HG02610 (cell line): ENCODE measurements around the gene DBT.
"Not testable (repeated sequence)": the region's sequence is repeated elsewhere in the genome, so short reads cannot be mapped to it uniquely, and the experiment has no call there.

ENCODE experiments used
- ATAC-seq: cut with Tn5 transposase; IDR thresholded peaks from one replicate; pipeline ENCODE4 v1.9.1; 2021; ENCODE audit warnings: mild to moderate bottlenecking, moderate library complexity; ENCODE audit not compliant: unreplicated experiment

Gene DBT

DNA sequence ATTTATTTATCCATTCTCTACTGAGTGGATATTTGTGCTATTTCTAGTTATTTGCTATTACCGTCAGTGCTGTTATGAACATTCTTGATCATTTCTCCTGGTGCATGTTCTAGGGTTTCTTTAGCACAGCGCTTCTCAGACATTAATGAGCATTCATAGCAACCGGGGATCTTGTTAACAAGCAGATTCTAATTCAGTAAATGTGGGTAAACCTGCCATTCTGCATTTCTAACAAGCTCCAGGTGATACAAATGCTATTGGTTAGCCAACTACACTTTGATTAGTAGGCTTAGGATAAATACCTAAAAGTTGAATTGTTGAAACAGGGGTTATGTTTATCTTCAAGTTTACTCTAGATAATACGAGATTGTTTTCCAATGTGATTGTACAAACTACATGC, 3.3 kb upstream of the DBT start:
- ATAC-seq: no peak

DNA sequence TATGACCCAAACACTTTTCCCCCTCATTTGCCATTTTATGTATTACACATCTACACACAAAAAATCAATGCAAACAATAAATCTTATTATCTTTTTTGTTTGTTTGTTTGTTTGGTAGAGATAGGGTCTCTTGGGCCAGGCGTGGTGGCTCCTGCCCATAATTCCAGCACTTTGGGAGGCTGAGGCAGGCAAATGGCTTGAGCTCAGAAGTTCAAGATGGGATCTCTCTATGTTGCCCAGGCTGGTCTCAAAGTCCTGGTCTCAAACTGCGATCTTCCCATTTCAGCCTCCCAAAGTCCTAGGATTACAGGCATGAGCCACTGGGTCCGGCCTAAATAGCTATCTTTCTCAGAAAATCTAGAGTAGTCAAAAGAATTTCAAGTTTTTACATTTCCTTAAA, 1.2 kb upstream of the DBT start:
- no peak for ATAC-seq

DNA sequence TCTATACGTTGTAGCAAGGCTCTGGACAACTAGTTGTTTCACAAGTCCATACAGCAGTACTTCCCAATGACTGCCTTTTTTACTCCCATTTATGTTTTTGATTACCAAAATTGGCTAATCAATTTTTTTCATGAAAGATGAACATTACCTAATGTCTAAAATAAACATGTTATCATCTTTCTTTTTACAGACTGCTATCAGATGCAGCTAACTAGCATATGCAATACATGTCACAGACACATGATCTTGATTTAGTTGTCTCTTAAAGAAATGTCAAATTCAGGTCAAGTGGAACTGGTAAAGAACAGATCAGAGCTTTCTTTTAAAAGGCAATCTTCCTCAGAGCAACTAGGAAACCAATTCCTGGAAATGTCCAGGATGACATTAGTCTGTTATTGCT, 630 bp upstream of the DBT start:
- no peak for ATAC-seq

DNA sequence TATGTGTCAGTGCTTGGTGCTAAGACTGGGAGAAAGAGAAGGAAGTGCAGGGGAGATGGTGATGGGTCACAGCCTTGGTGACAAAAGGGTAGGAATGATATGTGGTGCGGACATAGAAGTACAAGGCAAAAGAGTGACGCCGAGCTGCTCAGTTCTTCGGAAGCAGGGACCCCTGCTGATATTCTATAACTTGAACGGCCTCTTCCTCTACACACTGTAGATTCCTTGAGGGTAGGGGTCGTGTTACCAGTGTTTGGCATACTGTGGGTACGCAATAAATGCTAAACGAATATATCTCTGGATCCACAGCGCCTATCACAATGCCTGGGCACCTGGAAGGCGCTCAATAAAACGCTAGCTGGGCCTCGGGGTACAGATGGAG, 488 bp downstream of the DBT start:
- ATAC-seq: no peak

DNA sequence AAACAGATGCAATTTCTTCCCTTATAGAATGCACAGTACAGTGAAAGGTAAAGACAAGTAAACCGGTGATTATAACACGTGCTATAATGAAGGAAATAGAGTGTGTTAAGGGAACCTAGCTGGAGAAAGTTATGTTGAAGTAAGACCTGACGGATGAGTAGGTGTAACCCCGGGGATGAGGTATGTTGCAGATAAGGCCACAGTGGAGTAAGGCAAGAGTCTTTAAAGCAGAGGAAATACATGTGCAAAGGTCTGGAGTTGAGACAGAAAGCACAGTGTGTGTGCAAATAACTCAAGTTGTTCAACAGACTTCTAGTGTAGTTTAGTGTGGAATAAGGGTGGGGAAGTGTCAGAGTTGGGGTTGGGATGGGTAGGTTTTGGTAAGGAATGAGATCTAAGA, 2.9 kb downstream of the DBT start:
- ATAC-seq: no peak

DNA sequence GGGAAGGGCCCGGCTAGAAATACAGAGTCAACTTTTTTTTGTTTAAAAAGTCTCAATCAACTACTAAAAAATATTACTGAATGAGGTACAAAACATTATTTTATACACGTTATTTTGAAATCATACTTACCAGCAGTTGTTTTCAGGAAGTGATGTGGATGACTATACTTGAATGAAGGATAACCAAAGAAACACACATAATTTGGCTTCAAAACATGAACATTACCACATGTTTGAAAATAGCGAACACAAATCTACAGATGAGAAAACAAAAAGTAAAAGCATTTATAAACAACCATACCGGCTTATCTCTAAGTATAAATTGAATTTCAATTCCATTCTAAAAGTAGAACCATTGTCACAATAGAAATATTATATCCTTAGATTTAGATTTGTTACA, 9.0 kb downstream of the DBT start:
- ATAC-seq: no peak

DNA sequence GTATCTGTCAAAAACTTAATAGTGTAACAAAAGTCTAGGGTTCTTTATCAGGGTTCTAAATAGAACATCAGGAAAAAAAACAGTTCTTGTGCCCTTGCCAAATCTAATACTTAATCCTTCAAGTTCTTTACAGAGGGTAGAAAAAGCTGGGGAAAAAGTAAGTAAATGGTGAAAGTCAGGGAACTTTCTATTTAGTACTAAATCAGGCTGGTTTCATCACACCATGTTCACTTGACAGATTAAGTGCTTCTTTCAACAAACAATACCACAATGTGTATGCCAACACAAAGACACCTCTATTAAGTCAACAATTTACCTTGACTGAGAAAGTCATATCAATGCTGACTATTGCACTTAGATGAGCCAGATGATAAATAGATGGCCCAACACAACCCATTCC, 9.7 kb downstream of the DBT start:
- ATAC-seq: no peak

DNA sequence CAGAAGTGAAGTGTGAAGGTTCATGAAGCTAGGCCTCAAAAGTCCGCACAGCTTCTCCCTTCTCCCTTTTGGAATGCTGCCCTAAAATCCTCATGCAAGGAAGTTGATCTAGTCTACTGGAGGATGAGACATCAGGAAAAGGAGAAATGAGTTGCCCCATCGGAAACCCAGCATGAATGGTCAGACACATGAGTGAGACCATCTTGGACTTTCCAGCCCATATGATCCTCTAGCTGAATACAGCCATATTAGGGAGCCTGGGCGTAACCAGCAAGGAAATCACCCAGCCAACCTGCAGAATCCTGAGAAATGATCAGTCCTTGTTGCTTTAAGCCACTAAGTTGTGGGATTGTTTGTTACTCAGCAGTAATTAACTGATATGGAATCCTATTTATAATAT, 12.5 kb downstream of the DBT start:
- ATAC-seq: no peak

DNA sequence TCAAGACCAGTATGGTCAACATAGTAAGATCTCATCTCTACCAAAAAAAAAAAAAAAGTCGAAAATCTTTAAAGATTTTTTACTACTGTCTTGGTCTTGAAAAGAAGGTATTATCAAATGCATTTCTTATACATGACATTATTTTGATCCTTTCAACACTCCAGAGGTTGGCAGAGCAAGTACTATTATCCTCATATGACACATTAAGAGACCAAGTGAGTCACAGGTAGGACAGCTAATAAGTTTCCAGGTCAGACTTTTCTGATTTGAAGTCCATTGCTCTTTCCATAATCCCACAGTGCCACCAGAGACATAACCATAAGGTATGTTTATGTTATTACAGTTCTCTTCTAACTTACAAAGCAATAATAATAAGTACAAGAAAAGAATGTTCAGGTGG, 15.2 kb downstream of the DBT start:
- ATAC-seq: no peak

DNA sequence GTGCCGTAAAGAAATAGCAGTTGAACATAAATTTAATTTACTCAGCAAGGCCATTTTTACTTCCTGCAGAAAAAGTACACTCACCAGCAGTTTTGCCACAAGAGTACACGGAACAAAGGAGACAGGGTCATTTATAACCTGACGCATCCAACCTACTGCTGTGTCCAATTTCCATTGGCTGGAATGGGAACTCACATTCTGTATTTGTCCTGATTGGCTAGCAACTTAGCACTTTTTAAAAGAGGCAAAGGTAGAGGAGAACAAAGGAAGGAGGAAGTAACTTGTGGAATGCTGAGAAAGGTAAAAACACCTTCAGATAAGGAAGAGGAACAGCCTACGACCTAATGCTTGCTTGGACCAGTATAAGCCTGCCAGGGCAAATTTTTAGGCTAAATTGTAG, 16.1 kb downstream of the DBT start:
- ATAC-seq: not testable (repeated sequence)

DNA sequence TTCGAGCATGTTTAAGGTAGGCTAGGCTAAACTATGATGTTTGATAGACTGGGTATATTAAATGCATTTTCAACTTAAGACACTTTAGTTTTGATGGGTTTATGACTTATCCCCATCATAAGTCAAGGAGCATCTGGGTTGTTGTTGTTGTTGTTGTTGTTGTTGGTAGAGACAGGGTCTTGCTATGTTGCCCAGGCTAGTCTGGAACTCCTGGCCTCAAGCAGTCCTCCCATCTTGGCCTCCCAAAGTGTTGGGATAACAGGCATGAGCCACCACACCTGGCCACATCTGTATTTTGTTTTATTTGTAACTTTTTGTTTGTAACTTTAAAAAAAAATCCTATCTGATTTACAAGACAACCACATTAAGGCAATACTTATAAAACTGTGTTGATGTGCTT, 17.5 kb downstream of the DBT start:
- ATAC-seq: no peak

DNA sequence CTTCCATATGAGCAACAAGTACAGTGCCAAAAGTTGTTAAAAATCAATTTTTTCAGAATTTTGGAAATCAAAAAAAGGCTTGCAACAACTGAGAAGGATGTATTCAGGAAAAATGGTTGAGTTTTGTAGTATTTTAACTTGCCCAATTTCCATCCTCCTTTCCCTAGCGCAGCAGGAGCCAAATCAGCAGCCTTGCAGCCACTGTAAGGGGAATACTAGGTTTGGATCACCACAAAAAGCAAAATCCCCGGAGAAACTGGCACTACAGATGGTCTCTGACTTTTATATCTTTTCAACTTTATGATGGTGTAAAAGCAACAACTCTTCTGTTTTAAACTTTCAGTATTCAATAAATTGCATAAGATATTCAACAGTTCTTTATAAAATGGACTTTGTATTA, 17.9 kb downstream of the DBT start:
- no peak for ATAC-seq

DNA sequence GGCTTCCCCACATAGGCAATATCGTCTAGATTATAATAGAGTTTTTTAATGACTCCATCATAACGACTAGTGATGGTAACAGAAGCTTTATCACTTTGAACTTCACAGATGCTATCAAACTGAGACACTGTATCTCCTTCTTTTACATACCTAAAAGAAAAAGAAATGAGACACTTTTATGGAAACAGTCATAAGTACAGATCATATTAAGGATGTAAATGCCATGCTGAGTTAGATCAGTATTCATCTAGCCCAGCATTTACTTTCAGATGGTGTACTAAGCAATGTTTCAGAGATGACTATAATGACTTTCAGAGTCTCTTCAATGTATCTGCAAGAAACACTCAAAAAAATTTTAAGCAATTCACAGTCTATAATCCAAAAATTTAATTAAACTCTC, 18.9 kb downstream of the DBT start:
- ATAC-seq: no peak

DNA sequence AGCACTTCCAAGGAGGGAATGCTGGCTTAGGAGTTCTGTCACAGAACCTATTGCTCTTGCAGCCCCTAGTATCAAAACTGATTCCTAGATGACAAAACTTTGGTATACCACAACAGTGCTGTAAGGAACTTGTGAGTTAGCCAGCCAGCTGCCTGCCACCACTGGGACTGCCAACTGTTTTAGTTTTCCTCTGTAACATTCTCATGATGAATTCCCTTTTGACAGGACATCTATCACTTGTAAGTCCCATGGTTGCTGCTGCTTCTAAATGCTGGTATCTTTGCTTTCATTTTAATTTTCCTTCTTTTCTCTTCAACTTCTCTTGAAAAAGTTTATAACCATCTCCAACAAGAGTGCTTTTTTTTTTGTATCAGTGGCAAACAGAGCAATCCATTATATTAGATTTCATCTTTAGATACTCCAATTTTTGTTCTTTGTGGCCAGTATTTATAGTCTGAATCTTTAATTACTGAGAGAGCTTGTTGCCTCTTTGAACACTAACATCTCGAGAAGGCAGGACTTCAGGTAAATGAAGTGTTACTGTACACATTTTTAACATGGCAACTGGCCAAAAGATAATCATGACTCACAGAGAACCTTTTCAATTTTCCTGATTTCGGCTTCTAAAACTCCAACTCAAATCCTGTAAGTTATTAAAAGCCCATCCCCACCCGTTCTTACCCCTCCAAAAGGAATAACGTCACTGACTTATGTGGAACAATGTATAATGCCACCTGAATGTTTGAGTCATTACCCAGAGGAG, 19.8 kb downstream of the DBT start:
- ATAC-seq: no peak

DNA sequence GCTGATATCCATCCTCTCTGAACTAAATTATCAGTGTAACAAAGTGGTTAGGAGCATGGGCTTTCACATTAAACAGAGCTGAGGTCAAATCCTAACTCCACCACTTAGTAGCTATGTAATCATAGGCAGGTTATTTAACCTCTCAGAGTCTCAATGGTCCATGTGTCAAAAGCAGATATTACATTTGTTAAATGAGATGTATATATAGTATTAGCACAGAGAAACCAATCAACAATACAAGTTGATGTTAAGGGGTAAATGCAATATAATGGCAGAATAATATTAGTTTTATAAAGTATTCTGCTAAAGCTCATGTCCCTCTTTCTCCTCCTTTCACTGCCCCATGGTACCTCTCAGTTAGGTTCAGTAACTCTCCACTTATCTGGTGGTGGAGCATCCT, 27.2 kb downstream of the DBT start:
- no peak for ATAC-seq

DNA sequence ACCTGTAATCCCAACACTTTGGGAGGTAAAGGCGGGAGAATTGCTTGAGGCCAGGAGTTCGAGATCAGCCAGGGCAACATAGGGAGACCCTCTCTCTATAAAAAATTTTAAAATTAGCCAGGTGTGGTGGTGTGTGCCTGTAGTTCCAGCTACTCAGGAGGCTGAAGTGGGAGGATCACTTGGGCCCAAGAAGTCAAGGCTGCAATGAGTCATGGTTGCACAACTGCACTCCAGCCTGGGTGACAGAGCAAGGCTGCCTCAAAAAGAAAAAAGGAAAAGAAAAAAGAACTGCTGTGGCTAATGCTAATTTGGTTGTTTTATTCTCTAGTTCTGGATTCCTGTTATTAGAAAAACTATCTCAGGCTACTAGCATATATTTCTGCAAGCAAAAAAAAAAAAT, 29.8 kb downstream of the DBT start:
- no peak for ATAC-seq

DNA sequence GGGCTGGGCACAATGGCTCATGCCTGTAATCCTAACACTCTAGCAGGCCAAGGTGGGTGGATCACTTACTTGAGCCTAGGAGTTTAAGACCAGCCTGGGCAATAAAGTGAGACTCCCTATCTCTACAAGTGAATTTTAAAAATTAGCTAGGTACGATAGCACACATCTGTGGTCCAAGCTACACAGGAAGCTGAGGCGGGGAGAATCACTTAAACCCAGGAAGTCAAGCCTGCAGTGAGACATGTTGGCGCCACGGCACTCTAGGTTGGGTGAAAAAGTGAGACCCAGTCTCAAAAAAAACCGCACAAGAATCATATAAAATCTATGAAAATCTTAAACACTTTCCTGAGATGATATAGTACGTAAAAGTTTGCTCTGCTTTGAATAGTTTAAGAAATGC, 30.2 kb downstream of the DBT start:
- ATAC-seq: no peak

DNA sequence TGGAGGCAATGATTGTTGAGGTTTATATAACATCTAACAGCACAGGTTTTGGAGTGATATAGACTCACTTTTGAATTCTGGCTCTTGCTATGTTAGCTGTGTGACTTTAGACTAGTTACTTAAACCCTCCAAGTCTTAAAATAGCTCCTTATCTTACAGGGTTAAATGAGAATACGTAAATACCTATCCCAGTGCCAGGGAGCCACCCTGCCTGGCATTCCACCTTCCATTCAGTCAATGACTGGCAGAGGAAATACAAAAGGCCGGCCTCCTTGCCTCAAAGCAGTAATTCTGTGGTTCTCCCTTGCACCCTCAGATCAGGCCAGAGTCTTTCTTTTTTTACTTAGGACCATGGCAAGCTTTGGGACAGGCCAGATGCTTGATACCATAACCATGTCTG, 31.8 kb downstream of the DBT start:
- ATAC-seq: no peak

DNA sequence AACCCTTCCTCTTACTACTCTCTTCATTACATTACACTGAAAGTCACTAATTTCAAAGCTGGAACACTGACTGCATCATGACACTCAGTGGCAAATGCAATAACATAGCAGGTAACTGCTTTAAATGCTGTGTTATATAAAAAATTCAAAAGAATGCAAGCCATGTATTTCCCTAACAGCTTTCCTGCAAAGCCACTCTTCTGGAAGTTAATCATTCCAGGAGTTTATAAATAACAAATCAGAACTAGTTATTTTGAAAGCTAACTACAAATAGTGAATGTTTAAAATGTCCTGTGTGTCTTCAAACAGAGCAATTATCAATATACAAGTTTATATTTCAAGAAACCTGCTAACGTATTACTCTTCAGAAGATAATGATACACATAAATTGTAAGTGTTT, 34.5 kb downstream of the DBT start:
- ATAC-seq: no peak

DNA sequence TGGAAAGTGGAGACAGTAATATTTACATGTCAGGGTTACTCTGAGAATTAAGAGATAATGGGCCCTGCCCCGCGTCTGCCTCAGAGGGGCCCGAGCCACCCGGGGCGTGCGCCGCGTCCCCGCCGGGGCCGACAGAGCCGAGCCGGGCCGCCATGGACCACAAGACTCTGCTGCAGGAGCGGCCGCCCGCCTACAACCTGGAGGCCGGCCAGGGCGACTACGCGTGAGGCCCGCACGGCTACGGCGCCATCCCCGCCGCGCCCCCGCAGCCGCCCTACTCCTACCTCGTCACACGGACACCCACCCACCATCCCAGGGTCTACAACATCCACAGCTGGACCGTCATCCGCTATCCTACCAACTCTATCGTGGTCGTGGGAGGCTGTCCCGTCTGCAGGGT, 36.5 kb downstream of the DBT start:
- no peak for ATAC-seq

DNA sequence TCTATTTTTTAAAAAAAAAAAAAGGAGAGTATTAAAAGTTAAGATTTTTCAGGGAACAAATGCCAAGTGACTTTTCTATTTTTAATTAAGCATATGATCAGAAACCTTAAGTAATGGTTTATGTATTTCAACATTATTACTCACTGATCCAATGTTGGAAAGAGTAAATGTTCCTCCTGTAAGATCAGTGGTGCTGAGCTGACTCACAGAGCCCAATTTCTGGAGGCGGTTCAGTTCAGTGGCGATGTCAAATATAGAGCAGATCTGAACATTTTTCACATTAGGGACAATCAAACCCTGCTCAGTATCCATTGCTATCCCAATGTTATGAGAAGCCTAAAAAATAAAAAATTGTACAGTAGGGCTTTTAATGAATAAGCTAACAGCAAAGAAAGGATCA, 43.3 kb downstream of the DBT start:
- ATAC-seq: no peak

DNA sequence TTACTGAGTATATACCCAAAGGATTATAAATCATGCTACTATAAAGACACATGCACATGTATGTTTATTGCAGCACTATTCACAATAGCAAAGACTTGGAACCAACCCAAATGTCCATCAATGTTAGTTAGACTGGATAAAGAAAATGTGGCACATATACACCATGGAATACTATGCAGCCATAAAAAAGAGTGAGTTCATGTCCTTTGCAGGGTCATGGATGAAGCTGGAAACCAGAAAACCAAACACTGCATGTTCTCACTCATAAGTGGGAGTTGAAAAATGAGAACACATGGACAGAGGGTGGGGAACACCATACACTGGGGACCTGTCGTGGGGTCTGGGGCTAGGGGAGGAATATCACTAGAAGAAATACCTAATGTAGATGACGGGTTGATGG, 44.0 kb downstream of the DBT start:
- ATAC-seq: not testable (repeated sequence)

DNA sequence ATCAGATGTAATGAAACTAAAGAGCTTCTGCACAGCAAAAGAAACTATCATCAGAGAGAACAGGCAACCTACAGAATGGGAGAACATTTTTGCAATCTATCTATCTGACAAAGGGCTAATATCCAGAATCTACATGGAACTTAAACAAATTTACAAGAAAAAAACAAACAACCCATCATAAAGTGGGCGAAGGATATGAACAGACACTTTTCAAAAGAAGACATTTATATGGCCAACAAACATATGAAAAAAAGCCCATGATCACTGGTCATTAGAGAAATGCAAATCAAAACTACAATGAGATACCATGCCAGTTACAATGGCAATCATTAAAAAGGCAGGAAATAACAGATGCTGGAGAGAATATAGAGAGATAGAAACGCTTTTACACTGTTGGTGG, 44.5 kb downstream of the DBT start:
- ATAC-seq: not testable (repeated sequence)
